T-helper 22 cell (primary cell): ENCODE data around the gene ICAM2.
A peak's percentile ranks its signal among the peaks of the same experiment; 100 is the strongest.
"Not testable (repeated sequence)": the region's sequence is repeated elsewhere in the genome, so short reads cannot be mapped to it uniquely, and the experiment has no call there.

Experiments used
- DNase-seq: peaks from one replicate; pipeline ENCODE4 v3.0.0-alpha.2; 2020; ENCODE audit warnings: low read depth

Gene ICAM2

GRCh38 chr17:64042700-64043485 is 22.5 kb upstream of the ICAM2 start:
- DNase-seq, result no peak

GRCh38 chr17:64041912-64042311 is 21.5 kb upstream of the ICAM2 start:
- DNase-seq, result no peak

- no peak for DNase-seq
Measured at GRCh38 chr17:64040206-64040605, 19.8 kb upstream of the ICAM2 start.

GRCh38 chr17:64039106-64039400 is 18.6 kb upstream of the ICAM2 start:
- DNase-seq, result no peak

GRCh38 chr17:64038331-64039105 is 18.1 kb upstream of the ICAM2 start:
- no peak for DNase-seq

GRCh38 chr17:64037802-64038201 is 17.4 kb upstream of the ICAM2 start:
- no peak for DNase-seq

GRCh38 chr17:64037180-64037579 is 16.7 kb upstream of the ICAM2 start:
- no peak for DNase-seq

GRCh38 chr17:64036198-64036922 is 15.9 kb upstream of the ICAM2 start:
- DNase-seq, result no peak

- no peak for DNase-seq
Measured at GRCh38 chr17:64032081-64032480, 11.6 kb upstream of the ICAM2 start.

GRCh38 chr17:64028874-64029464 is 8.5 kb upstream of the ICAM2 start:
- peak; percentile 49 for DNase-seq

- DNase-seq, result peak; percentile 93
Measured at GRCh38 chr17:64025732-64026294, 5.4 kb upstream of the ICAM2 start.

GRCh38 chr17:64024781-64025731 is 4.6 kb upstream of the ICAM2 start:
- peak; percentile 50 for DNase-seq

GRCh38 chr17:64024215-64024654 is 3.8 kb upstream of the ICAM2 start:
- no peak for DNase-seq

- no peak for DNase-seq
Measured at GRCh38 chr17:64022611-64023063, 2.2 kb upstream of the ICAM2 start.

GRCh38 chr17:64019551-64019961 is 877 bp downstream of the ICAM2 start:
- DNase-seq, result not testable (repeated sequence)

GRCh38 chr17:64017381-64017980 is 3.0 kb downstream of the ICAM2 start:
- DNase-seq, result no peak

GRCh38 chr17:64016974-64017373 is 3.5 kb downstream of the ICAM2 start:
- no peak for DNase-seq

- DNase-seq, result no peak
Measured at GRCh38 chr17:64016231-64016784, 4.1 kb downstream of the ICAM2 start.

GRCh38 chr17:64015447-64015846 is 5.0 kb downstream of the ICAM2 start:
- DNase-seq, result no peak
